HG03097 (cell line): ENCODE measurements around the gene AMPD1.

Source experiments
- ATAC-seq: cut with Tn5 transposase; IDR thresholded peaks from one replicate; pipeline ENCODE4 v1.9.1; 2021; ENCODE audit not compliant: unreplicated experiment, low FRiP score

AMPD1 gene

GRCh38 chr1:114651893-114652292 is 43.5 kb downstream of the AMPD1 start:
- ATAC-seq, result no peak

- ATAC-seq, result no peak
These were observed 46.8 kb downstream of the AMPD1 start for GRCh38 chr1:114648503-114648902.

GRCh38 chr1:114641377-114641776 is 54.0 kb downstream of the AMPD1 start:
- no peak for ATAC-seq

- no peak for ATAC-seq
These were observed 56.4 kb downstream of the AMPD1 start for GRCh38 chr1:114638910-114639309.

GRCh38 chr1:114632427-114632826 is 62.9 kb downstream of the AMPD1 start:
- no peak for ATAC-seq

GRCh38 chr1:114627107-114627506 is 68.2 kb downstream of the AMPD1 start:
- ATAC-seq, result no peak

- no peak for ATAC-seq
These were observed 72.0 kb downstream of the AMPD1 start for GRCh38 chr1:114623364-114623763.
